Measurements from ENCODE around the gene ANKS1B.

- TF ChIP-seq POLR2A (IDR thresholded peaks at IDR 0.05; ENCODE audit: low read length) = no peak
- no peak for TF ChIP-seq GATA1 (IDR thresholded peaks at IDR 0.05; ENCODE audit: low read depth, low read length)
These were observed 1243.0 kb downstream of the ANKS1B start for GRCh38 chr12:98741556-98742265.

Data from erythroblast (primary cell).